T-helper 1 cell treated with Interleukin-12 subunit alpha and Interleukin-12 subunit beta and Interleukin-4 antibody, amounts not matched to agents 30 μg/mL and 1 μg/mL, for 36 hours (primary cell): ENCODE data around the gene INPP5A.

Experiments
- H3K27ac Mint-ChIP-seq: one replicate; pipeline ENCODE4 v1.8.0; 2021; ENCODE audit warnings: mild to moderate bottlenecking, mixed read lengths
- H3K27me3 Mint-ChIP-seq: one replicate; pipeline ENCODE4 v1.8.0; 2021; ENCODE audit warnings: low read depth, mixed read lengths
- H3K36me3 Mint-ChIP-seq: one replicate; pipeline ENCODE4 v1.8.0; 2021; ENCODE audit warnings: low read depth, mixed read lengths
- H3K4me1 Mint-ChIP-seq: one replicate; pipeline ENCODE4 v1.8.0; 2021; ENCODE audit warnings: low read depth, mixed read lengths
- H3K4me3 Mint-ChIP-seq: one replicate; pipeline ENCODE4 v1.8.0; 2021; ENCODE audit warnings: mild to moderate bottlenecking, moderate library complexity, mixed read lengths
- H3K9me3 Mint-ChIP-seq: one replicate; pipeline ENCODE4 v1.8.0; 2021; ENCODE audit warnings: mixed read lengths

INPP5A gene

DNA sequence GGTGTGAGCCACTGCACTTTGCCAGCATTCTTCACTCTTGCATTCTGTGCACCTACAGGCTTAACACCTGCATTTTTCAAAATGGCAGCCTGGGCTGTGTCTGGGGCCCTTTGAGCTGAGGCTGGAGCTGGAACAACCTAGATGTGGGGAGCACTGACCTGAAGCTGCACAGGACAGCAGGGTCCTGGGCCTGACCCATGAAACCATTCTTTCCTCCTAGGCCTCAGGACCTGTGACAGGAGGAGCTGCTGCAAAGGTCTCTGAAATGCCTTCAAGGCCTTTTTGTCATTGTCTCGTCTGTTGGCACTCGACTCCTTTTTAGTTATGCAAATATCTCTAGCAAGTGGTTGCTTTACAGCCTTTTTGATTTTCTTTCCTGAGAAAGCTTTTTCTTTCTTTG is 82.3 kb downstream of the INPP5A start:
- Mint-ChIP-seq H3K9me3 (peaks cover 45% of the 10 kb centered on the region), H3K4me1 (peaks cover 12% of the 10 kb centered on the region), H3K27me3 (peaks cover 6% of the 10 kb centered on the region), H3K36me3 (peaks cover 42% of the 10 kb centered on the region), H3K4me3 (no peak overlapping the region), H3K27ac (no peak overlapping the region)

DNA sequence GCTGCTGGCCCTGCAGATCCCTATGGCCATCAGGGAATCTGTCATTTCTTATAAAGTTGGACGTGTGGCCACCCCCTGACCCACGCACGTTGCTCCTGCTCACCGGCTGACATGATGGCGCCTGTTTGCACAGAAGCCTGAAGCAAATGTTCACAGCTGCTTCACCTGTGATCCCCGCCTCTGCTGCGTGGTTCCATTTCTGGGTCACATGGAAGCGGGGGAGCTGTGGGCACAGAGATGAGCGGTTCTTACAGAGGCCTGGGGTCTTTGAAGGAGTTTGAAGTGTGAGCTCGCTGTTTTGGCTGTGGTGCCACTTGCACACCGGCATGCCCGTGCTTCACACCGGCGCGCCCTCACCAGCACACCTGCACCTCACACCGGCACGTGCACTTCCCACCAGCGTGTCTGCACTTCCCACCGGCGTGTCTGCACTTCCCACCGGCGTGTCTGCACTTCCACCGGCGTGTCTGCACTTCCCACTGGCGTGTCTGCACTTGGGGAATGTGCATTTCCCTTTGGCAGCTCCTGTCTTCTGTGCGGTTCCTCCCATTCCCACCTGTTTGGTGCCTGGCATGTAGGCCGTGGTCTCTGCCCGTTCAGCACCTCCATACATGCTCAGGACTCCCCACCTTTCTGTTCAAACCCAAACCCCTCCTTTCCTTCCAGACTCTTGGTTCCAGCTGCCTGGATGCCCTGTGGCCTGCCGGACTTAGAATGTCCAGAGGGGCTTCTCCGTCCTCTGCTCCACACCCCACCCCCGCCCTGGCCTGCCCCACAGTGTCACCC is 86.7 kb downstream of the INPP5A start:
- H3K4me1 Mint-ChIP-seq, result peaks cover 11% of the 10 kb centered on the region
- H3K4me3 Mint-ChIP-seq, result no peak overlapping the region
- H3K27me3 Mint-ChIP-seq, result no peaks in the 10 kb centered on the region
- H3K27ac Mint-ChIP-seq, result no peak overlapping the region
- peaks cover 24% of the 10 kb centered on the region for H3K9me3 Mint-ChIP-seq
- peaks cover 10% of the 10 kb centered on the region for H3K36me3 Mint-ChIP-seq

DNA sequence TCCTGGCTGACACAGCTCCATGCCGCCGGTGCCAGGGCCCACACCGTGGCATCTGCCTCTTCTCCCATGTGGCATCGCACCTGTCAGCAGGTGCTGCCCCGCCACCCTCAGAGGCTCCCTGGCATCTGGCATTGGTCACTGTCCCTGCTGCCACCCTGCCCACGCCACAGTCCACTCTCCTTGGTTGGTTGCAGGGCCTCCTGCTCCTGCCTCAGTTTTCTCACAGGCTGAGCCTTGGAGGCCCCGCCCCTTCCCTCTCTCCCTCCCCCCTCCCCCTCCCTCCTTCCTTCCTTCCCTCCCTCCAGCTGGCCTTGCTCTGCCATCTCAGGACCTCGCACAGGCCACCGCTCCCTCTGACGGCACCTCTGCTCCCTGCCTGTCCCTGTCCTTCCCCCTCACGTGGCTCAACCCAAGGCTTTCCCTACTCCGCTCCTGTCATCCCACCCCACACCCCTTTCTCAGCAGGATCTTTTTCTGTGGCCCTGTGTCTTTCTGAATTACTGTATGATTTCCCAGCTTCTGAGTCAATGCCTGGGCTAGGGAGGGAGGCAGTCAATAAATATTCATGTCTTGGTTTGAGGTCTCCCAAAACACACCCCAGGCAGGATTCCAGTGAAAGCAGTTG is 87.4 kb downstream of the INPP5A start:
- Mint-ChIP-seq H3K27me3 (no peaks in the 10 kb centered on the region), H3K27ac (no peak overlapping the region), H3K9me3 (peaks cover 23% of the 10 kb centered on the region), H3K36me3 (peaks cover 8% of the 10 kb centered on the region), H3K4me1 (peaks cover 18% of the 10 kb centered on the region), H3K4me3 (no peak overlapping the region)

DNA sequence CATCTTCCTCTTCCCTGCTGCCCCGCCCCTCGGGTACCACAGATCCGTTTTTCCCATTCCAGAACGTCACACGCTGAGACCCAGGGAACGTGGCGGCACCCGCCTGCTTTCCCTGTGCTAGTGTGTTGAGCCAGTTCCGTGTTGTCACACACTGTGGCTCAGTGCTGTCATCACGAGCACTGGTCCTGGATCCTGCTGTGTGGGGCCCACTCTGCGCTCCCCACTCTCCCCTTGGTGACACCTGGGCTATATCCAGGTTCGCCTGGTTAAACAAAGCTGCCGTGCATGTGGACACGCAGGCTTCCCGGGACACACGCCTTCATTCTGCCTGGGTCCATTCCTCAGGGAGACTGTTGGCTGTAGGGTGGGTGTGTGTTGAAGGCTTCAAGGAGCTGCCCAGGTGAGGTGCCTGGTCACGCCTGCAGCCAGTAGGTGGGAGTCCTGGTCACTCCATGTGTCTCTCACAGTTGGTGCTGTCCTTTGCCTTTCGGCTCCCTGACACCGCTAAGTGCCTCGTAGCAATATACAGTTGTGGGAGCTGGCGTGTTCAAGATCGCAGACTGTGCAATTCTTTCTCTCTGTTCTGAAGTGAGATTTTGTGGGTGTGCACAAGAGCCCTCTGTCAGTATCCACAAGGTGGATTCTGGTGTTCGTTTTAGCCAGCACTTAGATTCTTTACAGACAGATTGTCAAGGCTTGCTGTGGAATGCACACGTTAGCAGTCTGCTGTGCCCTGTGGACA is 88.6 kb downstream of the INPP5A start:
- H3K4me1 Mint-ChIP-seq, result peaks cover 21% of the 10 kb centered on the region
- H3K4me3 Mint-ChIP-seq, result no peak overlapping the region
- H3K36me3 Mint-ChIP-seq, result peaks cover 4% of the 10 kb centered on the region
- no peak overlapping the region for H3K27ac Mint-ChIP-seq
- no peaks in the 10 kb centered on the region for H3K27me3 Mint-ChIP-seq
- H3K9me3 Mint-ChIP-seq, result peaks cover 12% of the 10 kb centered on the region

DNA sequence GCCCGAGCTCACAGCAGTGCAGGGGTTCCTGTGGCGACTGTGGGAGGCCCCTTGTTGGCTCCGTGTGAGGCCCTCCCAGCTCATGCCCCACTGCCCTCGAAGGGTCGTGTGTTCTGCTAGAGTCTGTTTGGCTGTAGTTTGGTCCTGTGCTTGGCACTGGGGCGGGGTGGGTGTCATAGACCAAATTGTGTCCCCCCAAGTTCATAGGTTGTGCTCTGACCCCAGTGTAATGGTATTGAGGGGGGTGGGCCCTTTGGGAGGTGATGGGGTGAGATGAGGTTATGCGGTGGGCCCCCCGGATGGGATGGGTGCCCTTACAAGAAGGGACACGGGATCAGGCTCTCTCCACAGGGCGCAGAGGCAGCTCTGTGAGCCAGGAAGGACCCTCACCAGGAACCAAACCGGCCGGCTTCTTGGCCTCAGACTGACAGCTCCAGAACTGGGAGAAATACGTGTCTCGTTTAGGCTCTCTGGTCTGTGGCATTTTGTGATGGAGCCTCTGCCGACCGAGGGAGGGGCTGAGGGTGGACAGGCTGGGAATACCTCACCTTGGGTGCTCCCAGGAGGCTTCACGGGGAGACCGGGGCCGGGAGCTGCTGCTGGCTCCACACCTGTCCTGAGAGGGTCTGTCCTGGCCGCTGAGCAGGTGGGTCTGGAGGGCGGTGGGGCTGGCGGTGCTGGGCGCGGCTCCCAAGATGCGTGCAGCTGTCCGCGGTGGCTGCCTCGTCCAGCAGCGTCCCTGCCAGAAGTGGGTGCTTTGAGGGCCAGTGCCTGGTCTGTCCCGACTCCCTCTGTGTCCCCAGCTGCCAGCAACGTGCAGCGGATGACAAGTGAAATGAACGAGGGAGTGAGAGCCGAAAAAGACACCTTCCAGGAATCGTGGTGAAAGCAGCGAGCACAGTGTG is 89.4 kb downstream of the INPP5A start:
- Mint-ChIP-seq H3K4me1 (peaks cover 21% of the 10 kb centered on the region), H3K36me3 (no peaks in the 10 kb centered on the region), H3K4me3 (no peak overlapping the region), H3K9me3 (peaks cover 4% of the 10 kb centered on the region), H3K27ac (no peak overlapping the region), H3K27me3 (no peaks in the 10 kb centered on the region)

DNA sequence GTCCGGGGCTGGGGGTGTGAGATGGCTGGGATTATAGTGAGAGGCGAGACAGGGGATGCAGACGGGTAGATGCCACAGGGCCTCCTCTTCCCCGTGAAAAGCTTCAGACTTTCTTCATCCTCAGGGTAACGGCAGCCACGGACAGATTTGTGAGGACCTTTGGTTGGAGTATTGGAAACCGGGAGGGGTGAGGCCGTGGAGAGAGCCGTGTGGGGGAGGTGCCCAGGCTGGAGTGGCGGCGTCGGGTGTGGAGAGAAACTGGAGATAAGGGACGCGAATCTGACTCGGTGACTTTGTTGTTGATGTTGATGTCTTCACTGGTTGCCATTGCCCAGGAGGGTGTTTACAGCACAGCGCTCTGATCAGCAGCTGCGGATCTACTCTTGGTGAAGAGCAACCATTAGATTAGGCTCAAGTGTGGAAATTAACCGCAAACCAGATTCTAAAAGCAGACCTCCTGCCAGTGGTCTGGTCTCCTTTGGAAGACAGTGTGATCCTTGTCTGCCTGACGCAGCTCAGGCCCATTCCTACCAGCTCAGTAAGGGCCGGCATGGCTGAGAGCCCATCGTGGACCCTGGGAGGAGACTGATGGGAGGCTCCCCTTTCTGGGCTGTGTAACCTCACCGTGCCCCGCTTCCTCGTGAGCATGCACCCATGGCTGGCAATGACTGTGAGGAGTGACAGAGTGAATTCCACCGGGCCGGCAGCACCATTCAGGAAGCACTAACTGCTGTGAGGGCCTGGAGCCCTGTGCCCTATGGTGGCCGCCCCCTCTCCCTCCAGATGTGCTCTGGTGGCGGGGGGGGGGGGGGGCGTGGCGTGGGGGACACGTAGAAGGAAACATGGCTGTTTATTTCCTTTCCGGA is 90.3 kb downstream of the INPP5A start:
- Mint-ChIP-seq H3K9me3 (peaks cover 2% of the 10 kb centered on the region), H3K36me3 (no peaks in the 10 kb centered on the region), H3K27me3 (no peaks in the 10 kb centered on the region), H3K27ac (no peak overlapping the region), H3K4me3 (no peak overlapping the region), H3K4me1 (peaks cover 21% of the 10 kb centered on the region)

DNA sequence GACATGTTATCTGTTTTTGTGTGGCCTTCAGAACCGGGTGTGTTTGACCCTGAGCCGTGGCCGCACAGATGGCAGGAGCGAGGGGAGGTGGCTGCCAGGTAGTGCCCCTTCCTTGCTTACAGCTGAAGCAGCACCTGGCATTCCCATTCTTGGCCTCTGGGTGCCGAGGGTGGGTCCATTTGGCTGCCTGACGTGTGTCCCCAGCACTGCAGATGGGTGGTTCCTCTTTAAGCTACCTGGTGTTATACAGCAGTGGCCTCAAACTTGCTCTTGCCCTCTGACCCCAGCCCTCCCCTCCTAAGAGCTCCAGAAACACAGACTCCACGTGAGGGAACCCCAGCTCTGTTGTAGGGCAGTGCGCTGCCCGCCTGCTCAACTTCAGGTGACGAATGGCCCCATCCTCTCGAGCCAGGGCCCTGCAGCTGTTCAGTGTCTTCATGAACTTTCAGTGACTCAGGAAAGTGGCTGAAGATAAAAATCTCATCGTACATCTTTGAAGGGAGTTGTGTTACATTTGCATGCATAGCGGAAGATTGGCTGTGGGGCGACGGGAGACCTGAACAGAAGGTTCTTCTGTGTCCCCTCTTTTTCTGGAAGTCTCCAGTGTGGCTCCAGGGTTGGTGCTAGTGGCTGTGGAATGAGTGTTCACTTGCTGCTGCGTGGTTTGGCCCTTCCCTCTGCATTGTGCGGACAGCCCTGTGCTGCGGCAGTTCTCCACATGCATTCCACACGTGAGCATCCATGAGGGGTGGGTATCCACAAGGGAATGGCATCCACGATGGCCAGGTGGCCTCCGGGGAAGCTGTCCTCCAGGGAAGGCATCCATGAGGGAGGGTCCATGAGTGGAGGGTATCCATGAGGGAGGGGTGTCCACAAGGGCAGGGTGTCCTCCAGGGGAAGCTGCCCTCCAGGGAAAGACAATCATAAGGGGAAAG is 91.6 kb downstream of the INPP5A start:
- peaks cover 24% of the 10 kb centered on the region for H3K4me1 Mint-ChIP-seq
- H3K36me3 Mint-ChIP-seq, result no peaks in the 10 kb centered on the region
- no peak overlapping the region for H3K27ac Mint-ChIP-seq
- H3K4me3 Mint-ChIP-seq, result no peak overlapping the region
- H3K27me3 Mint-ChIP-seq, result no peaks in the 10 kb centered on the region
- H3K9me3 Mint-ChIP-seq, result no peaks in the 10 kb centered on the region

DNA sequence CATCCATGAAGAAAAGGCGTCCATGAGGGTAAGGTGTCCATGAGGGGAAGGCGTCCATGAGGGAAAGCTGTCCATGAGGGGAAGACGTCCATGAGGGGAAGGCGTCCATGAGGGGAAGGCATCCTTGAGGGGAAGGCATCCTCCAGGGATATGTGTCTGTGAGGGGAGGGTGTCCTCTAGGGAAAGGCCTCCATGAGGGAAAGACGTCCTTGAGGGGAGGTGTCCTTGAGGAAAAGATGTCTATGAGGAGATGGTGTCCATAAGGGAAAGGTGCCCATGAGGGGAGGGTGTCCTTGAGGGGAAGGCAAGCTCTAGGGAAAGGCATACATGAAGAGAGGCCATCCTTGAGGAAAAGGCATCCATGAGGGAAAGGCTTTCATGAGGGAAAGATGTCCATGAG is 92.6 kb downstream of the INPP5A start:
- H3K4me1 Mint-ChIP-seq, result peaks cover 27% of the 10 kb centered on the region
- no peak overlapping the region for H3K4me3 Mint-ChIP-seq
- no peaks in the 10 kb centered on the region for H3K9me3 Mint-ChIP-seq
- H3K27me3 Mint-ChIP-seq, result no peaks in the 10 kb centered on the region
- H3K27ac Mint-ChIP-seq, result no peak overlapping the region
- no peaks in the 10 kb centered on the region for H3K36me3 Mint-ChIP-seq

DNA sequence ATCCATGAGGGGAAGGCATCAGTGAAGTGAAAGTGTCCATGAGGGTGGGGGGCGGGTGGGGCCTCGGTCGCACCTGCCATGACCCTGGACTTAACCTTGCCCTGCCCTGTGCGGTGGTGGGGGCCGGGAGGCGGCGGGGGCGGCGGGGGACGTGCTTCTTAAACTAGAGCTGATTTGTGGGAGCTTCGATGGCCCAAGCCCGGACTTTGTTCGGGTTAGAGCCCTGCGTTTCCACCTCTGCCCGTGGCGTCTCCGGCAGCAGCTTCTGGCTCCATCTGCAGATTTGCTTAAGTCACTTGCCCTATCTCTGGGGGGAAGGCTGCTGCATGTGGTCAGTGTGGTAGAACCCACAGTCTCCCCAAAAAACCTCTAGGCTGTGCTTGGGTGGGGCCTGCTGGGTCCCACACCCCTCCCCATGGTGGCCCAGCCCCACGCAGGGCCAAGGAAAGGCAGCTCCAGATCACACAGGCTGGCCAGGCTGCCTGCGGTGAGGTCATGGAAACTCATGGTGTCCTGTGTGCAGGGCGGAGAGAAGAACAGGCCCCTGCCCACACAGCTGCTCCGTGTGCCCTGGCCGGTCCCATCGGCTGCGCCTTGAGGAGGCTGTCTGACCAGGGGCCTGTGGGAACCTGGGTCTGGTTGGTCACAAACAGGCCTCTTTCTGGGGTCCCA is 93.2 kb downstream of the INPP5A start:
- no peak overlapping the region for H3K4me3 Mint-ChIP-seq
- no peaks in the 10 kb centered on the region for H3K36me3 Mint-ChIP-seq
- H3K27me3 Mint-ChIP-seq, result no peaks in the 10 kb centered on the region
- H3K27ac Mint-ChIP-seq, result no peak overlapping the region
- no peaks in the 10 kb centered on the region for H3K9me3 Mint-ChIP-seq
- peaks cover 27% of the 10 kb centered on the region for H3K4me1 Mint-ChIP-seq

DNA sequence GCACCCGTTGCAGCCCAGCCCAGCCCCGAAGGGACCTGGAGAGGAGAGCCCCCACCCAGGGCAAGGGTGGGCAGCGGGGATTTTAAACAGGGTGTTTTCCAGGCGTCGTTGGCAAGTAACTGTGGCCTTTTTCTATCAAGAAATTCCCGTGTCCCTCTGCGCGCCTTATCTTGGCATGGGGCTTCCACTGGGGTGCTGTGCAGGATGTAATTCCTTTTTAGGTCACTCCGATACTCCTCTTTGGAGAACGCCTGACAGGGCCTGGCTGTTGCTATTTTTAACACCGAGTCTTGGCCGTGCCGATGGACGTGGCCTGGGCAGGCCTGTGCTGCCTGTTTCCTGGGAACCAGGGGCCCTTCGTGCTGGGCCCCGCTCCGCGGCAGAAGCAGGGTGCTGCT is 93.8 kb downstream of the INPP5A start:
- H3K9me3 Mint-ChIP-seq, result no peaks in the 10 kb centered on the region
- no peaks in the 10 kb centered on the region for H3K27me3 Mint-ChIP-seq
- no peak overlapping the region for H3K27ac Mint-ChIP-seq
- H3K36me3 Mint-ChIP-seq, result no peaks in the 10 kb centered on the region
- no peak overlapping the region for H3K4me3 Mint-ChIP-seq
- H3K4me1 Mint-ChIP-seq, result peaks cover 24% of the 10 kb centered on the region

DNA sequence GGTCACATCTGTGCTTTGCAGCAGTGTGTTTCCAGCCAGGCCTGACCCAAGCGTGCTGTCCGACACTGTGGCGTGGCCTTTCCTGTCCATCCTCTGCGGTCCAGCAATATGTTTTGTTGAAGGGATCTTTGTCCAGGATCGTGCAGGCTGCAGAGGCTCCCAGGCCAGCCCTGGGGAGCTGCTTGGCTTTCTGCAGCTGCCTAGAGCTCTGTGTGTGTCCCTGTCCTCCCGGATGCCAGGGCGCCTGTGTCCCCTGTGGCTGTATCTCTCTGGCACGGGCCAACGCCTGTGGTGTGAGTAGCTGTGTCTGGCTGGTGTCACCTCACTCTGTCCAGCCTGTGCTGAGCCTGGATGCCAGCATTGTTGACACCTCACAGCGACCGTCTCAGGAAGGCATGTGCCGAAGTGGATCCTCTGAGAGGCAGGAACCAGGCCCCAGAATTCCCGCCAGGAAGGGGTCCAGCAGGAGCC is 94.5 kb downstream of the INPP5A start:
- no peaks in the 10 kb centered on the region for H3K27me3 Mint-ChIP-seq
- no peaks in the 10 kb centered on the region for H3K36me3 Mint-ChIP-seq
- no peak overlapping the region for H3K27ac Mint-ChIP-seq
- H3K4me3 Mint-ChIP-seq, result no peak overlapping the region
- H3K9me3 Mint-ChIP-seq, result no peaks in the 10 kb centered on the region
- H3K4me1 Mint-ChIP-seq, result peaks cover 22% of the 10 kb centered on the region
